SW 1271 (cell line): ENCODE measurements around the gene NANS.
"Not testable (repeated sequence)": the region's sequence is repeated elsewhere in the genome, so short reads cannot be mapped to it uniquely, and the experiment has no call there.

Source experiments
- DNase-seq, 2 experiments: peaks; one replicate each; lab custom pipeline; 2025; lab: John Stamatoyannopoulos, UW

The NANS gene, protein sequence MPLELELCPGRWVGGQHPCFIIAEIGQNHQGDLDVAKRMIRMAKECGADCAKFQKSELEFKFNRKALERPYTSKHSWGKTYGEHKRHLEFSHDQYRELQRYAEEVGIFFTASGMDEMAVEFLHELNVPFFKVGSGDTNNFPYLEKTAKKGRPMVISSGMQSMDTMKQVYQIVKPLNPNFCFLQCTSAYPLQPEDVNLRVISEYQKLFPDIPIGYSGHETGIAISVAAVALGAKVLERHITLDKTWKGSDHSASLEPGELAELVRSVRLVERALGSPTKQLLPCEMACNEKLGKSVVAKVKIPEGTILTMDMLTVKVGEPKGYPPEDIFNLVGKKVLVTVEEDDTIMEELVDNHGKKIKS

GRCh38 chr9:98056269-98057137 is at the start of gene NANS:
Gene NANS (plus strand): TSS chr9:98056732. CDS start chr9:98056809, 77 bp downstream.
- DNase-seq = peak; percentile 92 to 95

DNA sequence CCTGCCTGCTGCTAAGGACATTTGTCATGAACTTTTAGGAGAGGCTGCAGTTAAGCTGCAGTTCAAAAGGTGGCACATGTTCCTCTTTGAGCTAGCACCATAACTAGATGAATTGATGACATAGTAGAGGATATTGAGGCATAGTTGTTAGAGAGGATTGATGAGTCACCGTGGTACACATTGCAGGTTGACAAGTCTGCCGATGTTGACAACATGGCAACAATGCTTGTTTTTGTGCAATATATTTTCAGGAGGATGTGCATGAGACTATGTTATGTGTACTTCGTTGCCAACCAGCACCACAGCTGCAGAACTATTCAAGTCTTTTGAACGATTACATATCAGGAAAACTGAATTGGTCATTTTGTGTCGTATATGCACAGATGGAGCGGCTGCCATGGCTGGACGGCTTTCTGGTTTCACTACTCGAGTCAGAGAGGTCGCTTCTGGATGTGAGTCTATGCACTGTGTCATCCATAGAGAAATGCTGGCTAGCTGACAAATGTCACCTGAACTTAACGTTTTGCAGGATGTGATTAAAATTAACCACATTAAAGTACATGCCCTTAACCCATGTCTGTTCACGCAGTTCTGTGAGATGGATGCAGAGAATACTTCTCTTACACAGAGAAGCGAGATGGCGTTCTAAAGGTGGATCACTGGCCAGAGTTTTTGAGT is 49.1 kb upstream of the NANS start:
- peak in 1 of 2 experiments; percentile 62 for DNase-seq

DNA sequence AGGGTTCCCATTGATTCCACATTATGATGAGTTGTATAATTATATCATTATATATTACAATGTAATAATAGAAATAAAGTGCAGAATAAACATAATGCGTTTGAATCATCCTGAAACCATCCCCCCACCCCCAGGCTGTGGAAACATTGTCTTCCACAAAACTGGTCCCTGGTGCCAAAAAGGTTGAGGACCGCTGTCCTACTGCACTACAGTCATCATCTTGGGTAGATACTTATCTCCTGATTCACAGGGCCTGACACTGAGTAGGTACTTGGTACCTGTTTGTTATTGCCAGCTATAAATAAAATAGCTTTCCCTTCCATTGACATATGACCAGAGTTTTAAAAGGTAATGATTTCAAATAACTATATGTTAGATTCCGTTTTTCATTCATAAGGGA is 47.8 kb upstream of the NANS start:
- DNase-seq = no peak

DNA sequence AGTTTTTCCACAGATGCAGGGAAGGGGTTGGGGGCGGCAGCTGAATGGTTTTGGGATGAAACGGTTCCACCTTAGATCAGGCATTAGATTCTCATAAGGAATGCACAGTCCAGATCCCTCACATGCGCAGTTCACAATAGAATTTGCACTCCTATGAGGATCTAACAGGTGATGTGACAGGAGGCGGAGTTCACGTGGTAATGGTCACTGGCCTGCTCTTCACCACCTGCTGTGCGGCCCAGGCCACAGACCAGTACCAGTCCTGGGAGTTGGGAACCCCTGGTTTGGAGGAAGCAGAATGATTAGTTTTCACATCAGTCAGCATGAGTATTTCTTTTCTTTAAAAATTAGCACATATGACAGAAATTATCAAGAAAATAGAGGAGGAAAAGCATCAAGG is 47.1 kb upstream of the NANS start:
- no peak for DNase-seq

- peak; percentile 42 to 76 for DNase-seq
These were observed 46.6 kb upstream of the NANS start for GRCh38 chr9:98009936-98010335.

DNA sequence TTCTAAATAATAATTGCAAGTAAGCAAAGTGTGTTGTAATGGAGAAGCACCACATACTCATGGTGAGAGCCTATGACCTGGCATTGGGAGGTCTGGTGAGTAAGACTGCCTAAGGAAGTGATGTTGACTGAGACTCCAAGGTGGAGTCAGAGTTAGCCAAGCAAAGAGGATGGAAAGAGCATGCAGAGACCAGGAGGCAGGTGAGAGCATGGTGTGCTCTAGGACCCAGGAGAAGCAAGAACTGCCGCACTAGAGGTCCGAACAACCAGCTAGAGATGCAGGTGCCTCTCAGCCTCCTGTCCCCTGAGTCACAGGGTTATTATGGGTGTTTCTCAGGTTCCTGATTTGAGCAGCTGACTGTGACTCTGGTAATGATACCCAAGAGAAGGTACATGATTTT is 46.1 kb upstream of the NANS start:
- DNase-seq = peak; percentile 57 to 89

- no peak for DNase-seq
These were observed 45.4 kb upstream of the NANS start for GRCh38 chr9:98011122-98011521.

- no peak for DNase-seq
These were observed 40.3 kb upstream of the NANS start for GRCh38 chr9:98016137-98016680.

DNA sequence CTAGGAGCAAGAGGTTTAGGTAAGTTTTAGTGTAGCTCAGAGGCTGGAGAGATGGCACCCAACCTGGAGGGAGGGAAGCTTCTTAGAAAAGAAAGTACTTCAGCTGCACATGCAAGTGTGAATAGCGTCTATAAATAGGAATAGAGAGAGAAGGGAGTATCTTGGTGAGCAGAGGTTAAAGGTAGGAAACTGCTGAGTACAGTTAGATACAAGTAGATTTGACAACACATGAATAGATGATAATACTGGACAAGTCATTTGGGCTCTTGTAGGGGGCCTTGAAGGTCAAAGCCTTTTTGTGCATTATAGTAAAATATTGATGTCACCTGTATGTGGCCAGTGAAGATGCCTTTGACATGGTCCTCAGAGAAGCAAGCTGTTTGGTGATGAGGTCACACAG is 39.2 kb upstream of the NANS start:
- DNase-seq = no peak

DNA sequence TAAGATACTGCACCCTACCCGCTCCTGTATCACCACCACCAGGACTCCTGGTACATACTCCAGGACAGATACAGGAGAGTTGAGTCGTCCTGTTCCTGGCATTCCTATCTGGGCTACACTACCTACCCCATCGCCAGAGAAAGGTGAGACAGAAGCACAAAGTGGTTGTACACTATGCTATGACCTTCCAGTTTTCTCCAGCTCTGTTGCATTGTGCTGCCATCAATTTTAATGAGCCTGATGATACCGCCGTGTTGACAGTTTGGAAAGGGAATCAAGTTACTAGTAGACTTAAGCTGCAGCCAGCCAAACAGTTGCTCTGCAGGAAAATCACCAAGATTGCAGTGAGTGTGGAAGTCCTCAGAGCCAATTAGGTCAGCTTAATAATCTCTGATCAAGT is 38.2 kb upstream of the NANS start:
- no peak for DNase-seq

DNA sequence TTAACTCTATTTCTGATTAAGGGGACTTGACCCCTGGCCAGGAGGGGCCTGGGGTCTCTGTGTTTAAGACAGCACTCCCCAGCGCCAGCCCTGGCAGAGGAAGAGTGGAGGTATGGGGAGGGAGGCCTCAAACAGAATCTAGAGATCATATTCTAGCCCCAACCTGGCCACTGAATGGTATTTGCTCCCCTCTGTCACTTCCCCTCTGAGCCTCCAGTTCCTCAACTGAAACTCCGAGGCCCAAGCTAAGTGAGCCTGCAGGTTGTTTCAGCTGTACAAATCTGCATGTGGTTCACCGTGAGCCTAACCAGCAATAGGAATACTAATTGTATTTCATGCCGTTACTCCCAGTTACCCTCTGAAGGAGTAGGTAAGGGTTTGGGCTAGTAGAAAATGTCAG is 37.4 kb upstream of the NANS start:
- no peak for DNase-seq

GRCh38 chr9:98019869-98020268 is 36.7 kb upstream of the NANS start:
- DNase-seq = not testable (repeated sequence)

GRCh38 chr9:98020476-98021145 is 35.9 kb upstream of the NANS start:
- DNase-seq = no peak

- no peak for DNase-seq
These were observed 35.1 kb upstream of the NANS start for GRCh38 chr9:98021306-98022040.

DNA sequence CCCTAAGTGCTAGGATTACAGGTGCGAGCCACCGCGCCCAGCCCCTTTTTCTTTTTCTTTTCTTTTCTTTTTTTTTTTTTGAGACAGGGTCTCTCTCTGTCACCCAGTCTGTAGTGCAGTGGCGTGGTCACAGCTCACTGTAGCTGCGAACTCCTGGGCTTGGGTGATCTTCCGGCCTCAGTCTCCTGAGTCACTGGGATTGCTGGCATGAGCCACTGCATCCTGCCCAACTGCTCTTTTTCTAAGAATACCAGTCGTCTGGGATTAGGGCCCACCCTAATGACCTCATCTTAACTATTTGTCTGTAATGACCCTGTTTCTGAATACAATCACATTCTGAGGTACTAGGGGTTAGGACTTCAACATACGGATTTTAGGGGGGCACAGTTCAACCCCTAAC is 34.1 kb upstream of the NANS start:
- DNase-seq = no peak

DNA sequence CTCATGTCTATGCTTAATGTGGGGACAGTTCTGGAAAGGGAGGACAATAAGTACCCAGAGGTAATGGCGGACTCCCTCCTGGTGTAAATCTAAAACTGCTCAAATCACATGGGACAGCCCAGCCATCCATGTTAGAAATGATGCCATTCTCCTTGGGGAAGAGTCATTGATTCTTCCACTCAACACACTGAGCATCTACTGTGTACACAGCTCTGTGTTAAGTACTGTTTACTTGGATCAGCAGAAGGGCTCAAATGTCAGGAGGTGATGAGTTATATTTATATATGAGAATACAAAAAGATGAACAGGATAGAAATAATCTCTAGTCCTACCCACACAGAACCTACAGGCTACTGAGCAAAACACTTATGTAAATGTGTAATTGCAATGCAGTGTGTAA is 31.8 kb upstream of the NANS start:
- no peak for DNase-seq

DNA sequence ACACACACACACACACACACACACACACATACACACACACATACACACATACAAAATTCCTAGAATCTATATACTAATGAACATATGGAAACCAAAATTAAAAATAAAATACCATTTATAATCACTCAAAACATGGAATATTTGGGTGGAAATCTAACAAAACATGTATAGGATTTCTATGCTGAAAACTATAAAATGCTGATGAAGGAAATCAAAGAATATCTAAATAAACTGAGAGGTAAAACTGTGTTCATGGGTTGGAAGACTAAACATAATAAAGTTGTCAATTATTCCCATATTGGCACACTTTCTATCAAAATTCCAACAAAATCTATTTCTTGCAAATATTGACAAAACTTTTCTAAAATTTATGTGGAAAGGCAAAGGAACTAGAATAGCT is 25.4 kb upstream of the NANS start:
- no peak for DNase-seq

DNA sequence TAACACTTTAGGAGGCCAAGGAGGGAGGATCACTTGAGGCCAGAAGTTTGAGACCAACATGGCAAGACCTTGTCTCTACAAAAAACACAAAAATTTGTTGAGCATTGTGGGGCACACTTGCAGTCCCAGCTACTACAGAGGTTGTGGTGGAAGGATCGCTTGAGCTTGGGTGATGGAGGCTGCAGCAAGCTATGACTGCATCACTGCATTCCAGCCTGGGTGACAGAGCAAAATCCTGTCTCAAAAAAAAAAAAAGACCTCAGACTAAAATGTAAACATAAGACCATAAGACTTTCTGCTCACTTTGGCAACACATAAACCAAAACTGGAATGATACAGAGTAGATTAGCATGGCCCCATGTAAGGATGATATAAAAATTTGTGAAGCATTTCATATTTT is 24.6 kb upstream of the NANS start:
- DNase-seq = peak in 1 of 2 experiments; percentile 48

DNA sequence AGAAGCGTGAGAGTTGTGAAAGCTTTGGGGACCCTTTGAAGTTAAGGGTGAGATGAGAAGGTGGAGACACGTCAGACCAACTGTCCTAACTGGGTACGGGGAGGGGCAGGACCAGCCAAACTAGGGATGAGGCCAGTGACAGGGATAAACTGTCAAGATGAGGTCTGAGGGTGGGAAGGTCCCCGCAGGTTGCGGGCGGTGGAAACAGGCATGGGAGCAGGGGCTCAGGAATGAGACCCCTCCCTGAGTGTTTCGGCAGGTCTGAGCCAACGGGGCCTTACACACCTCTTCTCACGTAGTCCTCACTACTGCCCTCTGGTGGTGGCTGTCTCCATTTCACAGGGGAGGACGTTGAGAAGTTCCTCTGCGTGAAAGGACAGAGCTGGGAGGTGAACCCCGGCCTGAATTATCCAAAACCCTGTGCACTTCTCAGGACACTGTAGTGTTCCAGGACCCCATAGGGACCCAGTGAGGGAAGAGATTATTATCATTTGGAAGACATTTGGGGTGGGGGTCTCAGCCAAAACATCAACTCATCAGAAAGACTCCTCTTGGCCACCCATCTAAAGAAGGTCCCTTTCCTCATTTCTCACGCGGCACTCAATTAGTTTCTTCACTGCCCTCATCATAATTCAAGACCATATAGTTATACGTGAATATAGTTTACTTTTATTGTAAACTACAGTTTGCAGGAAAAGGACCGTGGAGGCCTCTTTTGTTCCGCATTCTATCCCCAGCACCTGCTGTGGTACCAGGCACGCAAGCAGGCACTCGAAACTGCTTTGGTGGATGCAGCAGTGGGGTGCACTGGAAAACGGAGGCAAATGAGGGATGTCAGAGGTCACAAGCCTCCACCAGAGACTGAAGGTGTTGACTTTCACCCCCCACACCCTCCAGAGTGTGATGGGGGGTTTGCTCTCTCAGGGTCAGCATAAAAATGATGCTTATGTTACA is 21.7 kb upstream of the NANS start:
- peak; percentile 40 to 55 for DNase-seq

DNA sequence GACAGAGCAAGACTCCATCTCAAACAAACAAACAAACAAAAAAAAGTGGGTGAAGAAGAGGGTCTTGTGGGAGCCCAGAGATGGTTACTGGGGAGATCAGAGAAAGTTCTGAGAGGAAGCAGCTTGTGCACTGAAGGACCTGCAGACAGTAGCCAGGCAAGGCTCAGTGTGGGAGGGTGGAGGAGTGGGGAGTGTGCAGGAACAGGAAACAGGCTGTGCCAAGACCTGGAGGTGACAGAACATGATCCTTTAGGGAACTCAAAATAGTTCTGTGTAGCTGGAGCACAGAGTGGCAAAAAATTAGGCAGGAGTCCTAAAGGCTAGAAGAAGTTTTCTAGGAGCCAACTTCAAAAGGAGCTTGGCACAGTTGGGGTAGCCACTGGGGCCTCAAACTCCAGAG is 19.2 kb upstream of the NANS start:
- DNase-seq = peak in 1 of 2 experiments; percentile 57
